SK-N-MC (cell line): Measurements from ENCODE around the gene ELK3.

Experiments used
- EZH2 ChIP-seq: fragments of 200-600 bp; sonication (generic); IDR thresholded peaks from one replicate; pipeline ENCODE4 v1.6.1; 2017; ENCODE audit warnings: antibody characterized with exemption
- FOXP2 ChIP-seq: optimal IDR thresholded peaks from 2 replicates; pipeline ENCODE3; 2011; ENCODE audit warnings: mild to moderate bottlenecking, moderate library complexity; ENCODE audit not compliant: insufficient read depth; ENCODE audit errors: extremely low read length, control extremely low read depth

DNA sequence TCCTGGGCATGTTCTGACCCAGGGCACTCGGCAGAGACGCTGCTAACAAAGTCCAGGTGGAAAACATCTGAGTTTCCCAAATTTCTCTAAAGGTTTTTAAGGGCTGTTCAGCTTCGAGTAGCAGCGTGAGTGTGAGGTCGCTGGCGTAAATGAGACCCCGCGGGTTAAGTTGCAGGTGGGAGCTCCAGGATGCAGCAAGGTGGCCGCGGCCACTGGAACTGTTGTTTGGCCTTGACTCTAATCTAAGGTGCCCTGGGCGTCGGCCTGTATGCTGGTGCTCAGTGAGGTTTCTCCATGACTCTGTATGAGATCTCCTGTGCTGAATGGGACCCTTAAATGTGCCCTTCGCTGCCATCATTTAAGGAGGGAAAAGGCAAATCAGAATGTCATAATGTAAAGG, 50.7 kb downstream of the ELK3 start:
- TF ChIP-seq FOXP2 (no peak), EZH2 (no peak)
